Testis (tissue), 3 donors: ENCODE measurements around the gene FBXL17. TPM values are rescaled to one million over a fixed set of nuclear protein-coding genes. Genes with fewer than 3 reads are reported as not detected.

Experiments
- DNase-seq: peaks from one replicate; pipeline ENCODE4 v3.0.0-alpha.2; 2019
- H3K27ac ChIP-seq, 2 donors: fragments of 200-600 bp; sonication (generic); one replicate each; pipeline ENCODE4 v1.5.1; 2019
- H3K27me3 ChIP-seq: fragments of 200-600 bp; sonication (generic); one replicate; pipeline ENCODE4 v1.5.1; 2019
- H3K36me3 ChIP-seq: fragments of 200-600 bp; sonication (generic); one replicate; pipeline ENCODE4 v1.5.1; 2017; ENCODE audit warnings: low read depth; ENCODE audit errors: missing control alignments
- H3K4me1 ChIP-seq: fragments of 200-600 bp; sonication (generic); one replicate; pipeline ENCODE4 v1.5.1; 2019
- H3K4me3 ChIP-seq, 2 donors: fragments of 200-600 bp; sonication (generic); one replicate each; pipeline ENCODE4 v1.5.1; 2017 to 2019
- H3K9me3 ChIP-seq: fragments of 200-600 bp; sonication (generic); one replicate; pipeline ENCODE4 v1.5.1; 2017
- CTCF ChIP-seq, 3 experiments: fragments of 450-650 bp in 2 of 3; fragments of 200-600 bp in 1 of 3; sonication (generic) in 1 of 3; IDR thresholded peaks; one replicate each; pipeline ENCODE4 v1.5.1; 2016 to 2019; ENCODE audit warnings: antibody characterized with exemption in 3 of 3, mild to moderate bottlenecking in 2 of 3, moderate library complexity in 1 of 3
- POLR2A ChIP-seq: fragments of 450-650 bp; IDR thresholded peaks from one replicate; pipeline ENCODE4 v1.6.1; 2017; ENCODE audit warnings: antibody characterized with exemption, mild to moderate bottlenecking, moderate library complexity
- WGBS, 2 donors: methylation state at CpG; one replicate each; pipeline ENCODE4 v1.1.5; 2018; 5-methylcytosine and 5-hydroxymethylcytosine counted together
- intact Hi-C: fragments of 100-400 bp; cut with DNase I; formaldehyde crosslinking; loops from one replicate; pipeline ENCODE4 v1.15.1; 2023; ENCODE audit warnings: low total_unique reads
- polyA plus RNA-seq: library from polyadenylated mRNA; stranded (reverse); fragments of 350-450 nt; fragmentation: Illumina TruSeq; extraction: RNeasy Lipid Tissue Mini Kit (QIAGEN cat#74804); gene quantifications from one replicate; pipeline ENCODE4 v1.2.3, GENCODE V29; 2014; ENCODE audit warnings: low read depth, low replicate concordance; ENCODE audit not compliant: insufficient read depth
- total RNA-seq, 2 donors: library from RNA; depleted of rRNA; stranded (reverse); fragments of >200 nt; gene quantifications; one replicate each; pipeline ENCODE4 v1.2.3, GENCODE V29; 2016

Gene FBXL17
- total and polyA plus RNA-seq, 3 donors from 2014 or later: 20.7 to 25.1 (median 22.6) TPM

- DNase-seq: no peak
- no peaks in the 10 kb centered on the region for H3K9me3 ChIP-seq
- H3K27me3 ChIP-seq: no peaks in the 10 kb centered on the region
- no peak overlapping the region for H3K4me3 ChIP-seq
- WGBS, 2 donors: 79 to 88% methylated on average over 1 of the region's 1 CpG
- no peaks in the 10 kb centered on the region for H3K4me1 ChIP-seq
- intact Hi-C loops: no loop called here
- H3K27ac ChIP-seq: no peak overlapping the region
- TF ChIP-seq POLR2A: no peak
- TF ChIP-seq CTCF (IDR thresholded peaks at IDR 0.05): no peak
- H3K36me3 ChIP-seq: no peaks in the 10 kb centered on the region
Measured at GRCh38 chr5:107935645-107936044, 446.3 kb downstream of the FBXL17 start.

- Histone ChIP-seq H3K27me3 (no peaks in the 10 kb centered on the region), H3K9me3 (no peaks in the 10 kb centered on the region), H3K27ac (no peak overlapping the region), H3K4me3 (no peak overlapping the region), H3K4me1 (no peaks in the 10 kb centered on the region), H3K36me3 (no peaks in the 10 kb centered on the region)
- WGBS, 2 donors: 91 to 94% methylated on average over 3 of the region's 3 CpGs
- intact Hi-C loops: no loop called here
- TF ChIP-seq CTCF (IDR thresholded peaks at IDR 0.05) (no peak), POLR2A (no peak)
- DNase-seq: no peak
Measured at GRCh38 chr5:107933326-107933725, 448.6 kb downstream of the FBXL17 start.

- no peak overlapping the region for H3K27ac ChIP-seq
- H3K27me3 ChIP-seq: no peaks in the 10 kb centered on the region
- TF ChIP-seq POLR2A (no peak), CTCF (IDR thresholded peaks at IDR 0.05) (no peak)
- no peak overlapping the region for H3K4me3 ChIP-seq
- WGBS, 2 donors: 84 to 90% methylated on average over 1 of the region's 1 CpG
- no peak for DNase-seq
- H3K36me3 ChIP-seq: no peaks in the 10 kb centered on the region
- no peaks in the 10 kb centered on the region for H3K4me1 ChIP-seq
- intact Hi-C loops: no loop called here
- no peaks in the 10 kb centered on the region for H3K9me3 ChIP-seq
Measured at GRCh38 chr5:107930891-107931290, 451.0 kb downstream of the FBXL17 start.

- WGBS, 2 donors: 98 to 99% methylated on average over 3 of the region's 3 CpGs
- H3K4me1 ChIP-seq: no peaks in the 10 kb centered on the region
- no peaks in the 10 kb centered on the region for H3K27me3 ChIP-seq
- intact Hi-C loops: no loop called here
- no peak for DNase-seq
- H3K27ac ChIP-seq: no peak overlapping the region
- H3K4me3 ChIP-seq: no peak overlapping the region
- no peaks in the 10 kb centered on the region for H3K9me3 ChIP-seq
- no peaks in the 10 kb centered on the region for H3K36me3 ChIP-seq
- no peak for TF ChIP-seq CTCF (IDR thresholded peaks at IDR 0.05)
- no peak for TF ChIP-seq POLR2A
Measured at GRCh38 chr5:107930092-107930491, 451.8 kb downstream of the FBXL17 start.

GRCh38 chr5:107929080-107929479 lies 452.8 kb downstream of the FBXL17 start:
- no peak overlapping the region for H3K4me3 ChIP-seq
- no peak overlapping the region for H3K27ac ChIP-seq
- no peaks in the 10 kb centered on the region for H3K4me1 ChIP-seq
- DNase-seq: no peak
- no peaks in the 10 kb centered on the region for H3K27me3 ChIP-seq
- intact Hi-C loops: no loop called here
- no peaks in the 10 kb centered on the region for H3K9me3 ChIP-seq
- TF ChIP-seq POLR2A (no peak), CTCF (IDR thresholded peaks at IDR 0.05) (no peak)
- no peaks in the 10 kb centered on the region for H3K36me3 ChIP-seq
